Natural killer cell (primary cell): ENCODE results near the gene PCYT2. TPM values are rescaled to one million over a fixed set of nuclear protein-coding genes. Genes with fewer than 3 reads are reported as not detected.

Experiments used
- ATAC-seq, 3 donors: fragments of 150-1000 bp in 2 of 3; fragments of 200-7000 bp in 1 of 3; cut with Tn5 transposase; 1 replicate in 1 of 3; 2 replicates in 2 of 3; pipeline ENCODE4 v1.10.0; 2021; ENCODE audit warnings: mild to moderate bottlenecking in 2 of 3, moderate library complexity in 2 of 3
- DNase-seq, 2 donors: peaks; one replicate each; pipeline versions ENCODE4 v3.0.0 to v3.0.0-alpha.2; 2013 to 2021; ENCODE audit warnings: mixed read lengths in 1 of 2
- H3K27ac ChIP-seq: one replicate; pipeline ENCODE4 v1.5.1; 2013; ENCODE audit warnings: mild to moderate bottlenecking, low read length
- H3K27me3 ChIP-seq: one replicate; pipeline ENCODE4 v1.6.1; 2013; ENCODE audit warnings: low read length; ENCODE audit not compliant: control insufficient read depth, insufficient read depth
- H3K36me3 ChIP-seq: one replicate; pipeline ENCODE4 v1.6.1; 2013; ENCODE audit warnings: low read length; ENCODE audit not compliant: control insufficient read depth, insufficient read depth
- H3K4me1 ChIP-seq: one replicate; pipeline ENCODE4 v1.6.1; 2013; ENCODE audit warnings: low read length; ENCODE audit not compliant: control insufficient read depth, insufficient read depth
- H3K4me3 ChIP-seq: one replicate; pipeline ENCODE4 v1.5.1; 2013; ENCODE audit warnings: low read length
- H3K9me3 ChIP-seq: one replicate; pipeline ENCODE4 v1.6.1; 2013; ENCODE audit warnings: low read length; ENCODE audit not compliant: control insufficient read depth, insufficient read depth
- H3K27ac Mint-ChIP-seq, 2 donors: one replicate each; pipeline ENCODE4 v1.8.0; 2022; ENCODE audit warnings: mild to moderate bottlenecking in 2 of 2, mixed read lengths in 2 of 2, moderate library complexity in 1 of 2
- H3K27me3 Mint-ChIP-seq, 2 donors: one replicate each; pipeline ENCODE4 v1.8.0; 2022; ENCODE audit warnings: low read depth in 2 of 2, mixed read lengths in 2 of 2
- H3K36me3 Mint-ChIP-seq: one replicate; pipeline ENCODE4 v1.8.0; 2022; ENCODE audit warnings: mixed read lengths
- H3K4me1 Mint-ChIP-seq, 2 donors: one replicate each; pipeline ENCODE4 v1.8.0; 2022; ENCODE audit warnings: mixed read lengths in 2 of 2
- H3K4me3 Mint-ChIP-seq: one replicate; pipeline ENCODE4 v1.8.0; 2022; ENCODE audit warnings: mild to moderate bottlenecking, moderate library complexity, mixed read lengths
- H3K9me3 Mint-ChIP-seq, 2 donors: one replicate each; pipeline ENCODE4 v1.8.0; 2022; ENCODE audit warnings: mixed read lengths in 2 of 2
- CTCF ChIP-seq: fragments of 200-600 bp; IDR thresholded peaks from one replicate; pipeline ENCODE4 v1.8.0; 2022; ENCODE audit warnings: antibody characterized with exemption
- WGBS: methylation state at CpG from one replicate; pipeline ENCODE4 v1.1.7; 2013; ENCODE audit warnings: missing lambda C conversion rate; ENCODE audit not compliant: insufficient coverage; 5-methylcytosine and 5-hydroxymethylcytosine counted together
- intact Hi-C: fragments of 100-400 bp; cut with micrococcal nuclease; formaldehyde crosslinking; loops from one replicate; pipeline ENCODE4 v1.14.2; 2022
- total RNA-seq, 4 donors: library from RNA; stranded (reverse); fragments of 120-200 nt in 1 of 4; gene quantifications; one replicate each; pipeline versions ENCODE4 v1.2.3 to v1.2.4, GENCODE V29; 2013 to 2022

Gene PCYT2
- total RNA-seq, 3 donors from 2014 or later (not counting 1 experiment from before 2014, with no cell fraction given): 30.6 to 34.4 (median 34.2) TPM

GRCh38 chr17:81913394-81914102 is 2.3 kb upstream of the PCYT2 start:
- 97% methylated on average over 31 of the region's 31 CpGs for WGBS
- intact Hi-C loops: no loop called here
- Mint-ChIP-seq H3K4me1 (peaks cover 26 to 46% of the 10 kb centered on the region in 2 donors), H3K27me3 (no peaks in the 10 kb centered on the region), H3K36me3 (no peaks in the 10 kb centered on the region), H3K27ac (no peak overlapping the region), H3K9me3 (no peaks in the 10 kb centered on the region), H3K4me3 (peak overlapping the region; percentile 17)
- Histone ChIP-seq H3K27me3 (no peaks in the 10 kb centered on the region), H3K4me3 (no peak overlapping the region), H3K27ac (no peak overlapping the region), H3K4me1 (peaks cover 42% of the 10 kb centered on the region), H3K36me3 (peaks cover 42% of the 10 kb centered on the region), H3K9me3 (no peaks in the 10 kb centered on the region)
- TF ChIP-seq CTCF: no peak
- DNase-seq (no peak), ATAC-seq (no peak)

GRCh38 chr17:81912441-81913309 is 1.5 kb upstream of the PCYT2 start:
- Mint-ChIP-seq H3K9me3 (no peaks in the 10 kb centered on the region), H3K27ac (no peak overlapping the region), H3K4me3 (peak overlapping the region; percentile 40), H3K27me3 (no peaks in the 10 kb centered on the region), H3K36me3 (no peaks in the 10 kb centered on the region), H3K4me1 (peaks cover 20 to 40% of the 10 kb centered on the region in 2 donors)
- no peaks in the 10 kb centered on the region for H3K27me3 ChIP-seq
- no peak for DNase-seq
- 94% methylated on average over 30 of the region's 32 CpGs for WGBS
- H3K27ac ChIP-seq: no peak overlapping the region
- intact Hi-C loops: no loop called here
- no peaks in the 10 kb centered on the region for H3K9me3 ChIP-seq
- H3K4me1 ChIP-seq: peaks cover 37% of the 10 kb centered on the region
- H3K36me3 ChIP-seq: peaks cover 50% of the 10 kb centered on the region
- no peak for TF ChIP-seq CTCF
- ATAC-seq: no peak
- no peak overlapping the region for H3K4me3 ChIP-seq

GRCh38 chr17:81911969-81912368 is 770 bp upstream of the PCYT2 start:
- no peak for TF ChIP-seq CTCF
- intact Hi-C loops: no loop called here
- DNase-seq (no peak), ATAC-seq (no peak)
- Histone ChIP-seq H3K9me3 (no peaks in the 10 kb centered on the region), H3K4me1 (peaks cover 31% of the 10 kb centered on the region), H3K27me3 (no peaks in the 10 kb centered on the region), H3K27ac (peak overlapping the region; percentile 48), H3K36me3 (peaks cover 57% of the 10 kb centered on the region), H3K4me3 (no peak overlapping the region)
- Mint-ChIP-seq H3K9me3 (no peaks in the 10 kb centered on the region), H3K27me3 (no peaks in the 10 kb centered on the region), H3K4me3 (peak overlapping the region; percentile 72), H3K36me3 (no peaks in the 10 kb centered on the region), H3K4me1 (peaks cover 15 to 35% of the 10 kb centered on the region in 2 donors), H3K27ac (peak overlapping the region in 1 of 2 donors; percentile 71)
- 85% methylated on average over 19 of the region's 19 CpGs for WGBS
